ENCODE data around the gene PRCC. TPM values are rescaled to one million over a fixed set of nuclear protein-coding genes. Genes with fewer than 3 reads are reported as not detected.
A peak's percentile ranks its signal among the peaks of the same experiment; 100 is the strongest.

The PRCC gene
- total and polyA plus RNA-seq, 2 of the 8 experiments (the other 6 are each of a cell fraction or from before 2014, with no cell fraction given): 95.2 to 115 TPM

GRCh38 chr1:156740741-156741480 is 26.4 kb upstream of the PRCC start, which contains the start of gene MRPL24 (continued):
- TF ChIP-seq, protein P1, sequence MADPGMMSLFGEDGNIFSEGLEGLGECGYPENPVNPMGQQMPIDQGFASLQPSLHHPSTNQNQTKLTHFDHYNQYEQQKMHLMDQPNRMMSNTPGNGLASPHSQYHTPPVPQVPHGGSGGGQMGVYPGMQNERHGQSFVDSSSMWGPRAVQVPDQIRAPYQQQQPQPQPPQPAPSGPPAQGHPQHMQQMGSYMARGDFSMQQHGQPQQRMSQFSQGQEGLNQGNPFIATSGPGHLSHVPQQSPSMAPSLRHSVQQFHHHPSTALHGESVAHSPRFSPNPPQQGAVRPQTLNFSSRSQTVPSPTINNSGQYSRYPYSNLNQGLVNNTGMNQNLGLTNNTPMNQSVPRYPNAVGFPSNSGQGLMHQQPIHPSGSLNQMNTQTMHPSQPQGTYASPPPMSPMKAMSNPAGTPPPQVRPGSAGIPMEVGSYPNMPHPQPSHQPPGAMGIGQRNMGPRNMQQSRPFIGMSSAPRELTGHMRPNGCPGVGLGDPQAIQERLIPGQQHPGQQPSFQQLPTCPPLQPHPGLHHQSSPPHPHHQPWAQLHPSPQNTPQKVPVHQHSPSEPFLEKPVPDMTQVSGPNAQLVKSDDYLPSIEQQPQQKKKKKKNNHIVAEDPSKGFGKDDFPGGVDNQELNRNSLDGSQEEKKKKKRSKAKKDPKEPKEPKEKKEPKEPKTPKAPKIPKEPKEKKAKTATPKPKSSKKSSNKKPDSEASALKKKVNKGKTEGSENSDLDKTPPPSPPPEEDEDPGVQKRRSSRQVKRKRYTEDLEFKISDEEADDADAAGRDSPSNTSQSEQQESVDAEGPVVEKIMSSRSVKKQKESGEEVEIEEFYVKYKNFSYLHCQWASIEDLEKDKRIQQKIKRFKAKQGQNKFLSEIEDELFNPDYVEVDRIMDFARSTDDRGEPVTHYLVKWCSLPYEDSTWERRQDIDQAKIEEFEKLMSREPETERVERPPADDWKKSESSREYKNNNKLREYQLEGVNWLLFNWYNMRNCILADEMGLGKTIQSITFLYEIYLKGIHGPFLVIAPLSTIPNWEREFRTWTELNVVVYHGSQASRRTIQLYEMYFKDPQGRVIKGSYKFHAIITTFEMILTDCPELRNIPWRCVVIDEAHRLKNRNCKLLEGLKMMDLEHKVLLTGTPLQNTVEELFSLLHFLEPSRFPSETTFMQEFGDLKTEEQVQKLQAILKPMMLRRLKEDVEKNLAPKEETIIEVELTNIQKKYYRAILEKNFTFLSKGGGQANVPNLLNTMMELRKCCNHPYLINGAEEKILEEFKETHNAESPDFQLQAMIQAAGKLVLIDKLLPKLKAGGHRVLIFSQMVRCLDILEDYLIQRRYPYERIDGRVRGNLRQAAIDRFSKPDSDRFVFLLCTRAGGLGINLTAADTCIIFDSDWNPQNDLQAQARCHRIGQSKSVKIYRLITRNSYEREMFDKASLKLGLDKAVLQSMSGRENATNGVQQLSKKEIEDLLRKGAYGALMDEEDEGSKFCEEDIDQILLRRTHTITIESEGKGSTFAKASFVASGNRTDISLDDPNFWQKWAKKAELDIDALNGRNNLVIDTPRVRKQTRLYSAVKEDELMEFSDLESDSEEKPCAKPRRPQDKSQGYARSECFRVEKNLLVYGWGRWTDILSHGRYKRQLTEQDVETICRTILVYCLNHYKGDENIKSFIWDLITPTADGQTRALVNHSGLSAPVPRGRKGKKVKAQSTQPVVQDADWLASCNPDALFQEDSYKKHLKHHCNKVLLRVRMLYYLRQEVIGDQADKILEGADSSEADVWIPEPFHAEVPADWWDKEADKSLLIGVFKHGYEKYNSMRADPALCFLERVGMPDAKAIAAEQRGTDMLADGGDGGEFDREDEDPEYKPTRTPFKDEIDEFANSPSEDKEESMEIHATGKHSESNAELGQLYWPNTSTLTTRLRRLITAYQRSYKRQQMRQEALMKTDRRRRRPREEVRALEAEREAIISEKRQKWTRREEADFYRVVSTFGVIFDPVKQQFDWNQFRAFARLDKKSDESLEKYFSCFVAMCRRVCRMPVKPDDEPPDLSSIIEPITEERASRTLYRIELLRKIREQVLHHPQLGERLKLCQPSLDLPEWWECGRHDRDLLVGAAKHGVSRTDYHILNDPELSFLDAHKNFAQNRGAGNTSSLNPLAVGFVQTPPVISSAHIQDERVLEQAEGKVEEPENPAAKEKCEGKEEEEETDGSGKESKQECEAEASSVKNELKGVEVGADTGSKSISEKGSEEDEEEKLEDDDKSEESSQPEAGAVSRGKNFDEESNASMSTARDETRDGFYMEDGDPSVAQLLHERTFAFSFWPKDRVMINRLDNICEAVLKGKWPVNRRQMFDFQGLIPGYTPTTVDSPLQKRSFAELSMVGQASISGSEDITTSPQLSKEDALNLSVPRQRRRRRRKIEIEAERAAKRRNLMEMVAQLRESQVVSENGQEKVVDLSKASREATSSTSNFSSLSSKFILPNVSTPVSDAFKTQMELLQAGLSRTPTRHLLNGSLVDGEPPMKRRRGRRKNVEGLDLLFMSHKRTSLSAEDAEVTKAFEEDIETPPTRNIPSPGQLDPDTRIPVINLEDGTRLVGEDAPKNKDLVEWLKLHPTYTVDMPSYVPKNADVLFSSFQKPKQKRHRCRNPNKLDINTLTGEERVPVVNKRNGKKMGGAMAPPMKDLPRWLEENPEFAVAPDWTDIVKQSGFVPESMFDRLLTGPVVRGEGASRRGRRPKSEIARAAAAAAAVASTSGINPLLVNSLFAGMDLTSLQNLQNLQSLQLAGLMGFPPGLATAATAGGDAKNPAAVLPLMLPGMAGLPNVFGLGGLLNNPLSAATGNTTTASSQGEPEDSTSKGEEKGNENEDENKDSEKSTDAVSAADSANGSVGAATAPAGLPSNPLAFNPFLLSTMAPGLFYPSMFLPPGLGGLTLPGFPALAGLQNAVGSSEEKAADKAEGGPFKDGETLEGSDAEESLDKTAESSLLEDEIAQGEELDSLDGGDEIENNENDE (IDR thresholded peaks at IDR 0.05; ENCODE audit: insufficient replicate concordance, low read length): no peak
- no peak for TF ChIP-seq RNF2 (IDR thresholded peaks at IDR 0.05; ENCODE audit: borderline replicate concordance, low read depth, low read length, missing control alignments, poor library complexity, severe bottlenecking)
- peak; percentile 80 for TF ChIP-seq SAP30 (IDR thresholded peaks at IDR 0.05; ENCODE audit: insufficient read depth, insufficient replicate concordance, low read length)
- peak; percentile 25 for TF ChIP-seq ASH2L (IDR thresholded peaks at IDR 0.05; ENCODE audit: low read length)
- TF ChIP-seq CTCF (IDR thresholded peaks at IDR 0.05; ENCODE audit: control extremely low read depth in 1 of 3, insufficient read depth in 1 of 3, low read depth in 1 of 3, low read length in 3 of 3): peak in 1 of 3 experiments; percentile 12; a peak in 1 of 4 replicates
